ENCODE data around the gene ZNF512B. TPM values are rescaled to one million over a fixed set of nuclear protein-coding genes. Genes with fewer than 3 reads are reported as not detected.
"Not testable (repeated sequence)": the region's sequence is repeated elsewhere in the genome, so short reads cannot be mapped to it uniquely, and the experiment has no call there.

The ZNF512B gene
- total RNA-seq, 4 donors from 2014 or later, result 7.1 to 17.7 (median 12.1) TPM

GRCh38 chr20:63919130-63919529 is 50.6 kb downstream of the ZNF512B start:
- Histone ChIP-seq H3K27ac (replicated peaks in 1 of 4) (no peak overlapping the region), H3K4me3 (no peak overlapping the region), H3K4me1 (peaks cover 0 to 10% (median 0%) of the 10 kb centered on the region in 4 donors), H3K9me3 (no peaks in the 10 kb centered on the region), H3K36me3 (peaks cover 4 to 29% (median 25%) of the 10 kb centered on the region in 4 donors), H3K27me3 (no peaks in the 10 kb centered on the region)
- intact Hi-C loops (cut with DNase I), result no loop called here
- WGBS, result 73% methylated on average over 18 of the region's 19 CpGs
- TF ChIP-seq POLR2AphosphoS5 (IDR thresholded peaks at IDR 0.05) (no peak), CTCF (IDR thresholded peaks at IDR 0.05) (no peak), EP300 (IDR thresholded peaks at IDR 0.05) (no peak), POLR2A (IDR thresholded peaks at IDR 0.05; ENCODE audit: low read depth) (no peak)
- DNase-seq (ENCODE audit: extremely low spot score), result no peak

GRCh38 chr20:63917811-63918210 is 51.9 kb downstream of the ZNF512B start:
- WGBS, result 90% methylated on average over 11 of the region's 11 CpGs
- Histone ChIP-seq H3K27me3 (no peaks in the 10 kb centered on the region), H3K36me3 (peaks cover 4 to 29% (median 25%) of the 10 kb centered on the region in 4 donors), H3K9me3 (no peaks in the 10 kb centered on the region), H3K4me1 (peaks cover 0 to 9% (median 3%) of the 10 kb centered on the region in 4 donors), H3K4me3 (no peak overlapping the region), H3K27ac (replicated peaks in 1 of 4) (no peak overlapping the region)
- no peak for DNase-seq (ENCODE audit: extremely low spot score)
- intact Hi-C loops (cut with DNase I), result no loop called here
- TF ChIP-seq POLR2A (IDR thresholded peaks at IDR 0.05; ENCODE audit: low read depth) (no peak), EP300 (IDR thresholded peaks at IDR 0.05) (no peak), POLR2AphosphoS5 (IDR thresholded peaks at IDR 0.05) (no peak), CTCF (IDR thresholded peaks at IDR 0.05) (no peak)

GRCh38 chr20:63916371-63916939 is 53.3 kb downstream of the ZNF512B start:
- H3K4me1 ChIP-seq, result peaks cover 3 to 20% (median 12%) of the 10 kb centered on the region in 4 donors
- H3K9me3 ChIP-seq; H3K27me3 ChIP-seq; H3K27ac ChIP-seq (replicated peaks in 1 of 4); H3K4me3 ChIP-seq; DNase-seq (ENCODE audit: extremely low spot score); intact Hi-C loops (cut with DNase I): not testable (repeated sequence)
- WGBS, result 87% methylated on average over 8 of the region's 8 CpGs
- H3K36me3 ChIP-seq, result peaks cover 4 to 29% (median 23%) of the 10 kb centered on the region in 4 donors

- intact Hi-C loops (cut with DNase I), result no loop called here
- 89% methylated on average over 6 of the region's 6 CpGs for WGBS
- no peaks in the 10 kb centered on the region for H3K9me3 ChIP-seq
- no peaks in the 10 kb centered on the region for H3K27me3 ChIP-seq
- H3K4me3 ChIP-seq, result no peak overlapping the region
- peaks cover 4 to 24% (median 22%) of the 10 kb centered on the region in 4 donors for H3K36me3 ChIP-seq
- TF ChIP-seq CTCF (IDR thresholded peaks at IDR 0.05), result no peak
- H3K27ac ChIP-seq (replicated peaks in 1 of 4), result no peak overlapping the region
- peaks cover 3 to 29% (median 21%) of the 10 kb centered on the region in 4 donors for H3K4me1 ChIP-seq
- DNase-seq (ENCODE audit: extremely low spot score), result no peak
These were observed 54.3 kb downstream of the ZNF512B start for GRCh38 chr20:63915471-63915870.

GRCh38 chr20:63913768-63914167 is 56.0 kb downstream of the ZNF512B start:
- no peak for DNase-seq (ENCODE audit: extremely low spot score)
- 96% methylated on average over 12 of the region's 12 CpGs for WGBS
- Histone ChIP-seq H3K27ac (replicated peaks in 1 of 4) (no peak overlapping the region), H3K9me3 (no peaks in the 10 kb centered on the region), H3K27me3 (no peaks in the 10 kb centered on the region), H3K4me3 (no peak overlapping the region), H3K36me3 (peaks cover 0 to 13% (median 11%) of the 10 kb centered on the region in 4 donors), H3K4me1 (peaks cover 9 to 41% (median 32%) of the 10 kb centered on the region in 4 donors)
- intact Hi-C loops (cut with DNase I), result loop anchor here (5.0 kb wide), 1 partner anchor 59 kb away; no protein-coding TSS in a partner anchor
- no peak for TF ChIP-seq EP300 (IDR thresholded peaks at IDR 0.05)
- TF ChIP-seq POLR2A (IDR thresholded peaks at IDR 0.05; ENCODE audit: low read depth), result no peak
- no peak for TF ChIP-seq CTCF (IDR thresholded peaks at IDR 0.05)
- no peak for TF ChIP-seq POLR2AphosphoS5 (IDR thresholded peaks at IDR 0.05)
